H1 (cell line): ENCODE measurements around the gene ERC1. TPM values are rescaled to one million over a fixed set of nuclear protein-coding genes. Genes with fewer than 3 reads are reported as not detected.

Experiments used
- CTCF ChIA-PET: fragments of 300-600 bp; sonication (Branson Sonifier 250); formaldehyde crosslinking; loops from one replicate; lab custom pipeline; 2021; ENCODE audit not compliant: partially characterized antibody; lab: Charles Lee
- POLR2A ChIA-PET: fragments of 300-600 bp; sonication (Branson Sonifier 250); formaldehyde crosslinking; loops from one replicate; lab custom pipeline; 2021; ENCODE audit warnings: inconsistent platforms; ENCODE audit not compliant: partially characterized antibody; lab: Charles Lee
- DNase-seq, 2 experiments: peaks; one replicate each; pipeline versions ENCODE4 v3.0.0 to v3.0.0-alpha.2; 2010 to 2022; ENCODE audit warnings: low spot score in 2 of 2, low read depth in 1 of 2, mixed read lengths in 1 of 2
- FAIRE-seq: peaks from 2 replicates; lab custom pipeline; 2011; peaks lifted over from hg19 to GRCh38; lab: Jason Lieb, UNC
- H2AFZ ChIP-seq: 2 replicates; pipeline ENCODE4 v1.8.1; 2012; ENCODE audit warnings: low read length, inconsistent platforms
- H2AK5ac ChIP-seq: 2 replicates; pipeline ENCODE4 v1.6.1; 2013; ENCODE audit warnings: low read depth, low read length
- H2BK120ac ChIP-seq: replicated peaks from 2 replicates; pipeline ENCODE3; 2013; ENCODE audit warnings: low read depth, low read length, inconsistent platforms
- H2BK12ac ChIP-seq: 2 replicates; pipeline ENCODE4 v1.6.1; 2013; ENCODE audit warnings: low read depth, low read length
- H2BK15ac ChIP-seq: 2 replicates; pipeline ENCODE4 v1.6.1; 2013; ENCODE audit warnings: low read length
- H2BK20ac ChIP-seq: 2 replicates; pipeline ENCODE4 v1.6.1; 2013; ENCODE audit warnings: low read length
- H2BK5ac ChIP-seq: 2 replicates; pipeline ENCODE4 v1.6.1; 2013; ENCODE audit warnings: low read depth, low read length
- H3K14ac ChIP-seq: 2 replicates; pipeline ENCODE4 v1.6.1; 2013; ENCODE audit warnings: inconsistent platforms; ENCODE audit not compliant: insufficient read length
- H3K18ac ChIP-seq: 2 replicates; pipeline ENCODE4 v1.6.1; 2013; ENCODE audit warnings: low read length; ENCODE audit errors: extremely low read depth
- H3K23ac ChIP-seq: 2 replicates; pipeline ENCODE4 v1.6.1; 2013; ENCODE audit warnings: inconsistent platforms; ENCODE audit not compliant: insufficient read length
- H3K23me2 ChIP-seq: 2 replicates; pipeline ENCODE4 v1.6.1; 2013; ENCODE audit warnings: low read depth, low read length
- H3K27ac ChIP-seq: 2 replicates; pipeline ENCODE4 v1.6.1; 2011; ENCODE audit warnings: low read depth, low read length, inconsistent platforms
- H3K27me3 ChIP-seq, 4 experiments: replicated peaks in 1 of 4; 1 replicate in 1 of 4; 2 replicates in 3 of 4; pipeline versions ENCODE4 v1.6.1 to v1.8.1; 2011 to 2013; ENCODE audit warnings: low read length in 3 of 4, mild to moderate bottlenecking in 3 of 4, inconsistent platforms in 2 of 4, mixed read lengths in 2 of 4, moderate library complexity in 1 of 4; ENCODE audit not compliant: control insufficient read depth in 3 of 4, insufficient read depth in 3 of 4; ENCODE audit errors: extremely low read depth in 1 of 4
- H3K36me3 ChIP-seq, 4 experiments: 2 replicates each; pipeline versions ENCODE4 v1.6.1 to v1.8.1; 2011 to 2013; ENCODE audit warnings: mild to moderate bottlenecking in 4 of 4, low read length in 3 of 4, moderate library complexity in 2 of 4, control low read depth in 1 of 4, inconsistent platforms in 1 of 4; ENCODE audit not compliant: insufficient read depth in 4 of 4, control insufficient read depth in 2 of 4
- H3K4ac ChIP-seq: replicated peaks from 2 replicates; pipeline ENCODE3; 2013; ENCODE audit warnings: low read length, low read depth, mixed read lengths, inconsistent platforms; ENCODE audit not compliant: insufficient read length
- H3K4me1 ChIP-seq, 4 experiments: replicated peaks in 1 of 4; 1 replicate in 1 of 4; 2 replicates in 3 of 4; pipeline versions ENCODE4 v1.6.1 to v1.8.1; 2011 to 2013; ENCODE audit warnings: low read length in 3 of 4, inconsistent platforms in 2 of 4, mixed read lengths in 1 of 4; ENCODE audit not compliant: insufficient read depth in 4 of 4, control insufficient read depth in 3 of 4
- H3K4me2 ChIP-seq, 2 experiments: 2 replicates each; pipeline versions ENCODE4 v1.6.1 to v1.8.1; 2011 to 2013; ENCODE audit warnings: low read depth in 2 of 2, low read length in 2 of 2, control low read depth in 1 of 2, inconsistent platforms in 1 of 2, mild to moderate bottlenecking in 1 of 2; ENCODE audit not compliant: insufficient read depth in 1 of 2
- H3K4me3 ChIP-seq, 4 experiments: fragments of 200-600, 300-600 bp in 1 of 4; sonication (generic), shearing (Covaris generic), sonication (Bioruptor Twin) in 1 of 4; 2 replicates each; pipeline versions ENCODE4 v1.5.1 to v1.8.1; 2011 to 2016; ENCODE audit warnings: low read length in 4 of 4, low read depth in 3 of 4, control low read depth in 2 of 4, inconsistent platforms in 2 of 4, mild to moderate bottlenecking in 2 of 4, mixed read lengths in 1 of 4, moderate library complexity in 1 of 4; ENCODE audit not compliant: insufficient read depth in 2 of 4; ENCODE audit errors: extremely low read depth in 1 of 4
- H3K56ac ChIP-seq: replicated peaks from 2 replicates; pipeline ENCODE3; 2013; ENCODE audit warnings: low read depth, mild to moderate bottlenecking, mixed read lengths, low read length, inconsistent platforms; ENCODE audit not compliant: insufficient read length
- H3K79me1 ChIP-seq: 2 replicates; pipeline ENCODE4 v1.6.1; 2013; ENCODE audit warnings: low read depth, low read length, control low read depth
- H3K79me2 ChIP-seq, 2 experiments: 2 replicates each; pipeline versions ENCODE4 v1.6.1 to v1.8.1; 2012 to 2013; ENCODE audit warnings: low read length in 2 of 2, mild to moderate bottlenecking in 2 of 2, inconsistent platforms in 1 of 2; ENCODE audit not compliant: insufficient read depth in 2 of 2, control insufficient read depth in 1 of 2
- H3K9ac ChIP-seq, 4 experiments: replicated peaks in 1 of 4; 1 replicate in 1 of 4; 2 replicates in 3 of 4; pipeline versions ENCODE4 v1.6.1 to v1.8.1; 2011 to 2013; ENCODE audit warnings: low read depth in 3 of 4, low read length in 3 of 4, control low read depth in 2 of 4, mild to moderate bottlenecking in 2 of 4, moderate library complexity in 2 of 4, inconsistent platforms in 1 of 4; ENCODE audit errors: extremely low read depth in 1 of 4
- H3K9me3 ChIP-seq, 2 experiments: 2 replicates each; pipeline versions ENCODE4 v1.6.1 to v1.8.1; 2012 to 2013; ENCODE audit warnings: mild to moderate bottlenecking in 2 of 2, moderate library complexity in 2 of 2, control low read depth in 1 of 2, inconsistent platforms in 1 of 2, low read depth in 1 of 2, low read length in 1 of 2, mixed read lengths in 1 of 2; ENCODE audit not compliant: insufficient read depth in 2 of 2
- H4K20me1 ChIP-seq, 2 experiments: replicated peaks in 1 of 2; 2 replicates each; pipeline versions ENCODE3 to v1.8.1; 2011 to 2013; ENCODE audit warnings: inconsistent platforms in 2 of 2, low read length in 2 of 2, mild to moderate bottlenecking in 1 of 2; ENCODE audit not compliant: insufficient read depth in 2 of 2, control insufficient read depth in 1 of 2
- H4K5ac ChIP-seq: 2 replicates; pipeline ENCODE4 v1.6.1; 2013; ENCODE audit warnings: low read length, low read depth, mixed read lengths, inconsistent platforms; ENCODE audit not compliant: insufficient read length
- H4K8ac ChIP-seq: 2 replicates; pipeline ENCODE4 v1.8.0; 2013; ENCODE audit warnings: mild to moderate bottlenecking, moderate library complexity, low read length, inconsistent platforms; ENCODE audit not compliant: insufficient read depth; ENCODE audit errors: extremely low read depth
- H4K91ac ChIP-seq: replicated peaks from 2 replicates; pipeline ENCODE3; 2013; ENCODE audit warnings: low read length, mixed read lengths, inconsistent platforms; ENCODE audit not compliant: insufficient read length
- ASH2L ChIP-seq: fragments of 200-600, 300-600 bp; sonication (generic); IDR thresholded peaks from one replicate; pipeline ENCODE4 v1.7.1; 2017; ENCODE audit warnings: low read length
- WGBS, 2 experiments: shearing (Covaris generic) in 1 of 2; methylation state at CpG; one replicate each; pipeline versions ENCODE4 v1.1.6 to v1.1.7; 2013 to 2015; ENCODE audit warnings: low lambda C conversion rate in 2 of 2, mixed read lengths in 2 of 2, inconsistent platforms in 1 of 2, low coverage in 1 of 2, missing lambda C conversion rate in 1 of 2; ENCODE audit not compliant: insufficient replicate concordance in 2 of 2, insufficient coverage in 1 of 2, insufficient read length in 1 of 2; ENCODE audit errors: extremely low coverage in 1 of 2, missing lambda C conversion rate in 1 of 2; 5-methylcytosine and 5-hydroxymethylcytosine counted together
- polyA plus RNA-seq, 7 experiments: library from polyadenylated mRNA; depleted of rRNA in 3 of 7; stranded (reverse) in 5 of 7; unstranded in 2 of 7; fragments of >200 nt in 5 of 7; fragments of 200-250 nt in 2 of 7; gene quantifications; 1 replicate in 5 of 7; 2 replicates in 1 of 7; 4 replicates in 1 of 7; pipeline versions ENCODE4 v1.2.1 to v1.2.3, GENCODE V29; 2011 to 2013; ENCODE audit warnings: missing spikeins in 2 of 7, mixed read lengths in 2 of 7
- total RNA-seq: library from RNA; stranded (reverse); fragmentation: NEBNext Ultra II Directional; extraction: Animal tissue kit (Norgen Biotek cat#: 25700); gene quantifications from 2 replicates; pipeline ENCODE4 v1.2.1, GENCODE V29; 2021

The ERC1 gene
- total and polyA plus RNA-seq, 2 of the 8 experiments (the other 6 are each of a cell fraction or from before 2014, with no cell fraction given): 7.8 to 45.7 TPM

GRCh38 chr12:1439201-1439600 is 448.2 kb downstream of the ERC1 start:
- H3K79me1 ChIP-seq: no peaks in the 10 kb centered on the region; the same call in 1 of the 2 replicates

More at GRCh38 chr12:1439201-1439600, 448.2 kb downstream of the ERC1 start:
- H4K5ac ChIP-seq: no peak overlapping the region
- FAIRE-seq (no peak), DNase-seq (no peak)
- no peak overlapping the region for H3K27ac ChIP-seq
- no peak overlapping the region for H3K56ac ChIP-seq
- no peak overlapping the region for H3K4me2 ChIP-seq
- no peak overlapping the region for H3K4ac ChIP-seq
- no peak overlapping the region for H2AFZ ChIP-seq
- no peak overlapping the region for H2AK5ac ChIP-seq
- H3K23me2 ChIP-seq: no peaks in the 10 kb centered on the region
- no peak overlapping the region for H3K9ac ChIP-seq
- no peak overlapping the region for H2BK5ac ChIP-seq
- H2BK15ac ChIP-seq: no peak overlapping the region
- H2BK120ac ChIP-seq: no peak overlapping the region
- POLR2A ChIA-PET: no interaction called here
- no peaks in the 10 kb centered on the region for H3K9me3 ChIP-seq
- H3K79me2 ChIP-seq: no peaks in the 10 kb centered on the region
- no peak overlapping the region for H4K91ac ChIP-seq
- no peak overlapping the region for H3K14ac ChIP-seq
- 95% methylated on average over 1 of the region's 1 CpG; no CpG with 5 or more reads in 1 of the 2 experiments for WGBS, 2 experiments
- H3K27me3 ChIP-seq: no peaks in the 10 kb centered on the region
- TF ChIP-seq ASH2L: no peak
- no peaks in the 10 kb centered on the region; a peak in 1 of 8 replicates for H3K36me3 ChIP-seq
- no peak overlapping the region for H3K18ac ChIP-seq
- H2BK20ac ChIP-seq: no peak overlapping the region
- H4K8ac ChIP-seq: no peak overlapping the region
- H3K4me1 ChIP-seq: no peaks in the 10 kb centered on the region
- CTCF ChIA-PET: interaction anchor here (0.8 to 1.6 kb wide), 2 partner anchors 56 to 321 kb away, joined by 3 to 5 read pairs; no protein-coding TSS in a partner anchor
- no peak overlapping the region for H3K23ac ChIP-seq
- H4K20me1 ChIP-seq: peaks cover 0 to 1% of the 10 kb centered on the region in 2 experiments
- H2BK12ac ChIP-seq: no peak overlapping the region
- H3K4me3 ChIP-seq: no peak overlapping the region
